ENCODE data around the gene DCUN1D2.
"Not testable (repeated sequence)": the region's sequence is repeated elsewhere in the genome, so short reads cannot be mapped to it uniquely, and the experiment has no call there.

DCUN1D2 gene

DNA sequence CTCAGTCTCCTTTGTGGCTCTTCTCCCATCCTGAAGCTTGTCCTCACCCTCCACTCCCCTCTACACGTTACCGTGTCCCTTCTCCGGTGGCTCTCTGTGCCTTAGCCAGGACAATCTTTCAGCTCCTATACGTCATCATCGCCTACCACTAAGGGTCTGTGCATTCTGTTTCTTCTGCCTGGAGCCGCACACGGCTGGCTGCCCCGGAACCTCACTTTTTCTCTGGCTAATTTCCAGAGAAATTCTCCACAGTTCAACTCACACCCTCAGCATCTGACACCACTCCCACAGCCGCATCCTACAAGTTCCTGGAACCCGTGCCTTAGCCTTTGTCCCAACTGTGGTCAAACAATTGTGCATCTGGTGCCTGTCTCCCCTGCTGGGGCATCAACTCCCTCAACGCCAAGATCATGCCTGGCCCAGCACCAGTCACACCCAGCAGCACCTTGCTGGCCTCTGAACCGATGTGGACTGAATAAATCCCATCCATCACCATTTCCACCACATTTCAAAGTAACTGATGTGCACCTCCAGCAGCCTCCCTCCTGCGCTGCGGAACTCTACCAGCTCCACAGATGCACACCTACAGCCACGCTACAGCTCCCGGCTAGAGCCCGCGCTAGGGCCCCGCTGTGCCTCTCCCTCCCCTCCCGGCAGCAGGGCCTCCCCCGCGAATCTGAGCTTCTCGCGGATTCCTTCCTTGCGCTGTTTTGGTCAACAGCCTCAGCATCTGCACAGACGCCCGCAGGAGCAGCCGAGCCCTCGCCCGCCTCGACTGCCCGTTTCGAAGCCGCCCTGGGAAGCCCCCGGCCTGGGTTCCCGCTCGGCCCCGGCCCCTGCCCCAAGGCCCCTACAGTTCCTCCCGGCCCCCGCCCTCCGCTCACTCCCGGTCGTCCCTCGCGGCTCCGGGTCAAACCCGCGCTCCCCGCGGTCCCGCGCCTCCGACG lies 689 bp downstream of the DCUN1D2 start:
- peak; percentile 68 for DNase-seq (ENCODE audit: low read depth, low spot score)

- peak; percentile 73 for DNase-seq (ENCODE audit: low read depth, low spot score)
These were observed 1.4 kb downstream of the DCUN1D2 start for GRCh38 chr13:113489171-113489548.

DNA sequence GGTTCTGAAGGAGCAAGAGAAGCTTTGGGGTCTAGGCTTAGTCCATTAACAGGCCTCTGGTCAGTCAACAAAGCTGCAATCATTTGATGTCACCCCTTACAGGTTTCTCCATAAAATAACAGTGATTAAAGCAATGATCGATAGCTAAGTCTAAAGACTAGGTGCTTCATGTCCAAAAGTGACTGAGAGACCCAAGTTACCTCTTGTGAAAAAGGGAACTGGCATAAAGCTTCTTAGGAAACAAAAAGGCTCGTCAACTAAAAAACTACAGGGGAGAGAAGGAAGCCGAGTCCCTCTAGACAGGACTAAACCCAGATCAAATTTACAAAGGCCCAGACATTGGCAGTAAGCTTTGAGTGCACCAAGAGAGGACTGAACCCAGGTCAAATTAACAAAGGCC lies 2.2 kb downstream of the DCUN1D2 start:
- no peak for DNase-seq (ENCODE audit: low read depth, low spot score)

GRCh38 chr13:113486698-113487097 lies 3.8 kb downstream of the DCUN1D2 start:
- no peak for DNase-seq (ENCODE audit: low read depth, low spot score)

GRCh38 chr13:113485545-113485944 lies 5.0 kb downstream of the DCUN1D2 start:
- DNase-seq (ENCODE audit: low read depth, low spot score) = no peak

- DNase-seq (ENCODE audit: low read depth, low spot score) = peak; percentile 59
These were observed 6.8 kb downstream of the DCUN1D2 start for GRCh38 chr13:113483504-113484293.

- DNase-seq (ENCODE audit: low read depth, low spot score) = no peak
These were observed 7.4 kb downstream of the DCUN1D2 start for GRCh38 chr13:113483081-113483480.

DNA sequence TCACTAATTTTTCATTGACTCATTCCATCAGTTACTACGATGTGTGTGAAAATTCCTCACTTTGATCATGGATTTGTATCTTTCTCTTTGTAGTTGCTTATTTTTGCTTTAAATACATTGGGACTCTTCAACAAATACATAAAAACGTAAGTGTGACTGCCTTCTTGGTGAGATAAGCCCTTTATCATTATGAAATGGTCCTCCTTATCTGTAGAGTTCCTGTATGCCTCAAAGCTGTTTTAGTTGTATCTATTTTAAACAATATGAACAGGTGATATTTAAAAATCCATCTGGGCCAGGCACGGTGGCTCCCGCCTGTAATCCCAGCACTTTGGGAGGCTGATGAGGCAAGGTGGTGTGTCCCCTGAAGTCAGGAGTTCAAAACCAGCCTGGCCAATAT lies 11.3 kb downstream of the DCUN1D2 start:
- no peak for DNase-seq (ENCODE audit: low read depth, low spot score)

GRCh38 chr13:113477724-113478123 lies 12.8 kb downstream of the DCUN1D2 start:
- no peak for DNase-seq (ENCODE audit: low read depth, low spot score)

- DNase-seq (ENCODE audit: low read depth, low spot score) = no peak
These were observed 13.7 kb downstream of the DCUN1D2 start for GRCh38 chr13:113476811-113477210.

- DNase-seq (ENCODE audit: low read depth, low spot score) = no peak
These were observed 14.6 kb downstream of the DCUN1D2 start for GRCh38 chr13:113475911-113476310.

DNA sequence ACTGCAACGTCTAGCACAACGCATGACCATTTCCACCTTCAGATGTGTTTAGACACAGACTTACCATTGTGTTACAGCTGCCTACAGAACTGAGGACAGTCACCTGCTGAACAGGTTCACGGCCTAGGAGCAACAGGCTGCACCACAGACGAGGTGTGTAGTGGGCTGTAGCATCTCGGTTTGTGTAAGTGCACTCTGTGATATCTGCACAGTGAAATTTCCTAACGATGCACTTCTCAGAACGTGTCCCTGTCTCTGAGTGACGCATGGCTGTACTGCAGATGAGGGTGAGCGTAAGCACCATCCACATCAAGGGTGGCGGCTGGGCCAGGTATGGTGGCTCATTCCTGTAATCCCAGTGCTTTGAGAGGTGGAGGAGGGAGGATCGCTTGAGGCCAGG lies 15.2 kb downstream of the DCUN1D2 start:
- DNase-seq (ENCODE audit: low read depth, low spot score) = no peak

GRCh38 chr13:113474179-113474578 lies 16.3 kb downstream of the DCUN1D2 start:
- DNase-seq (ENCODE audit: low read depth, low spot score) = peak; percentile 53

DNA sequence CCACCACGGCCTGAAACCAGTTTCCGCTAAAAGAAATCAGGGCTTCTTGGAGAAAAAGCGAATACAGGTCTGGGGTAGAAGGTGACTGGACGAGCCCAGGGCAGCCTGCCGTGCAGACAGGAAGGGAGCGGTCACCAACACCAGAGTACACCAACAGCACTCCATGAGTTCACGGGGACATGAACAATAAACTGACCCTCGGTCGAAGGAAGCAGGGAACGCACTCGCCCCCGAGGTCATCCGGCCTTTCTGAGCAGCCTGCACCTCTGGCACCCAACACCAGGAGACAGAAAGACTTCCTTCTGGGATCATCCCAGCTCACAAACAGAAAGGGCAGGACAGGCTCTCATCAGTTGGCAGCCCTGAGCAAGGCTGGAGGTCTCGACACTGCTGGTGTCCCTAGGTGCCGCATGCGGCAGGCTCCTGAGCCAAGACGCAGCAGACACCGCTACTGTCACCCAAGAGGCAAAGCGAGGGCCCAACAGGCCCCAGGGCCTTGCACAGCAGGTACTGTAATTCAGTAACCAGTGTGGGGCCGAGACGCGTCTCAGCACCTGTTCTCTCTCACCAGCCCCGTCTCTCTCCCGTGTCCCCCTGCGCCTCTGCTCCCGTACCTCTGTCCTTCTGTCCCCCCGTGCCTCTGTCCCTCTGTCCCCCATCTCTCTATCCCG lies 18.0 kb downstream of the DCUN1D2 start:
- DNase-seq (ENCODE audit: low read depth, low spot score) = no peak

DNA sequence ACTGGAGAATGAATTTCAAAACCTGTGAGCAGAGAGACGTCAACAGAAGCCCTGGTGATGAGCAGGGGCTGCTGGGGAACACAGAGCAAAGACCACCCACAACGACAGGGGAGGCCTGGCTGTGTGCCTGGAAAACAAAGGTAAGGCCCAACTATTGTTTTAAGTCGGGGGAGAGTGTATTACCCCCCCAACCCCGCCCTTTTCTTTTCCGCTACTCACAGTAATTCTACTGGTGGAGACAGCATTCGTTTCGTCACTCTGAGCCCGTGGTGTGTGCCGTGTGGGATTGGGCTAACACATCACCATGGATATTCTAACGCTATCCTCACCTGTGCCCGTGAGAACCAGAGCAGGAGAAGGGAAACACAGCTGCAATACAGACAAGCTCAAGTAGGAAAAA lies 18.7 kb downstream of the DCUN1D2 start:
- no peak for DNase-seq (ENCODE audit: low read depth, low spot score)

DNA sequence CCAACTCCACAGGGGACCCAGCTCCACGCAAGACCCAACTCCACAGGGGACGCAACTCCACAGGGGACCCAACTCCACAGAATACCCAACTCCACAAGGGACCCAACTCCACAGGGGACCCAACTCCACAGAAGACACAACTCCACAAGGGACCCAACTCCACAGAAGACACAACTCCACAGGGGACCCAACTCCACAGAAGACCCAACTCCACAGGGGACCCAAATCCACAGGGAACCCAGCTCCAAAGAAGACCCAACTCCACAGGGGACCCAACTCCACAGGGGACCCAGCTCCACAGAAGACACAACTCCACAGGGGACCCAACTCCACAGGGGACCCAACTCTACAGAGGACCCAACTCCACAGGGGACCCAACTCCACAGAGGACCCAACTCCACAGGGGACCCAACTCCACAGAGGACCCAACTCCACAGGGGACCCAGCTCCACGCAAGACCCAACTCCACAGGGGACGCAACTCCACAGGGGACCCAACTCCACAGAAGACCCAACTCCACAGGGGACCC lies 19.8 kb downstream of the DCUN1D2 start:
- DNase-seq (ENCODE audit: low read depth, low spot score) = not testable (repeated sequence)

DNA sequence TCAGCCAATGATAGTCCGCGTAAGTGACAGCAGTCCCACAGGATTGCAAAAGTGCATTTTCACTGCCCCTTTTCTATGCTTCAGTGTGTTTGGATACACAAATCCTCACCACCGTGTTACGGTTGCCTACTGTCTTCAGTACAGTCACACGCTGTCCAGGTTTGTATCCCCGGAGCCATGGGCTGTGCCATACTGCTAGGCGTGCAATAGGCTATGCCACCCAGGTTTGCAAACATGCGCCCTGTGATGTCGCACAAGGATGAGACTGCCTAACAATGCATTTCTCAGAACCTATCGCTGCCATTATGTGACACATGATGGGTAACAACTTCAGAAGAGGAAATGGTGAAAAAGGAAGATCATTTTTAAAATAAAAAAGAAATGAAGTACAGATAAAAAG lies 20.4 kb downstream of the DCUN1D2 start:
- no peak for DNase-seq (ENCODE audit: low read depth, low spot score)

GRCh38 chr13:113469582-113469981 lies 20.9 kb downstream of the DCUN1D2 start:
- DNase-seq (ENCODE audit: low read depth, low spot score) = no peak

GRCh38 chr13:113468472-113469201 lies 21.9 kb downstream of the DCUN1D2 start:
- peak; percentile 87 for DNase-seq (ENCODE audit: low read depth, low spot score)

DNA sequence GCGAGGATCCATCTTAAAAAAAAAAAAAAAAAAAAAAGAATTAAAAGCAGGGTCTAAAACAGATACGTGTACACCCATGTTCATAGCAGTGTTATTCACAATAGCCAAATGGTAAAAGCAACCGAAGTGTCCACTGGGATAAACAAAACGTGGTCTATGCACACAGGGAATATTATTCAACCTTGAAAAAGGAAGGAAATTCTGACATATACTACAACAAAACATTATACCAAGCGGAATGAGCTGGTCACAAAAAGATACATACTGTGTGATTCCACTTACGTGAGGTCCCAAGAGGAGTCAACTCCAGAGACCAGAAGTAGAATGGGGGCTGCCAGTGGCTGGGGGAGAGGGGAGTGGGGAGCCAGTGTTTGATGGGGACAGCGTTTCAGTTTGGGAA lies 22.5 kb downstream of the DCUN1D2 start:
- no peak for DNase-seq (ENCODE audit: low read depth, low spot score)

- no peak for DNase-seq (ENCODE audit: low read depth, low spot score)
These were observed 24.1 kb downstream of the DCUN1D2 start for GRCh38 chr13:113466383-113466782.

Data from ELF-1 (cell line).